ENCODE results near the gene MARK3. TPM values are rescaled to one million over a fixed set of nuclear protein-coding genes. Genes with fewer than 3 reads are reported as not detected.

The MARK3 gene
- total RNA-seq, 1 experiment from 2014 or later: 81.9 TPM

DNA sequence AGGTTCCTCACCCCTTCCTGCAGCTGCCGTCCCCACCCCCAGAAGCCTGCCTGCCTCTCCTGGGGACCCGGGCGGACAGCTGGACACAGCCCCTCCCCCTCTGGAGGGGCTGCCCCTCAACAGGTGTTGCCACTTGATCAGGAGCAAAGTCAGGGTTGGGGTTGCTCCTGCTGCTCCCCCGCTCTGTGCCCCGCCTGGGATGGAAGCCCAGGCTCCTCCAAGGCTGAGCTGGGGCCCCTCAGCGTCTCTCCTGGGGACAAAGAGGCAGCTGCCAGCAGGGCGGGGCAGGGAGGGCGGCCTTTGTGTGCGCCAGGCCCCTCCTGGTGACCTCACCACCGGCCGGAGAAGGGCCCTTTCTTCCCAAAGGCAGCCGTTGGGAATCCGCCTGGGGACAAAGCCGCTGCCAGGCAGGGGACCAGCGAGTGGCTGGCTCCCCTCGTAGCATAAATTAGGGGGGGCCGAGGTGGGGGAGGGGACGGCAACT is 157.4 kb downstream of the MARK3 start:
- H2AK5ac ChIP-seq (ENCODE audit: insufficient read length, low read length): no peak overlapping the region
- H3K27ac Mint-ChIP-seq: peak overlapping the region in 2 of 3 experiments; percentile 68 to 88; a peak in 3 of 7 replicates
- peak overlapping the region; percentile 16 for H3K4me2 ChIP-seq (ENCODE audit: insufficient read depth, insufficient read length, low read length)

More for the DNA sequence above, 157.4 kb downstream of the MARK3 start:
- H3K14ac ChIP-seq (ENCODE audit: insufficient read depth, low read length): peak overlapping the region; percentile 86
- H3K4me1 ChIP-seq (ENCODE audit: insufficient read depth, low read length): no peaks in the 10 kb centered on the region; the same call in 1 of the 2 replicates
- no peak overlapping the region for H4K5ac ChIP-seq (ENCODE audit: insufficient read length, low read depth, low read length)
- no peak overlapping the region for H3K27ac ChIP-seq (ENCODE audit: insufficient read length, low read depth, low read length)
- peaks cover 12 to 26% of the 10 kb centered on the region in 2 experiments for H3K4me1 Mint-ChIP-seq
- no peaks in the 10 kb centered on the region for H3K9me3 ChIP-seq (ENCODE audit: control insufficient read depth, low read depth, low read length)
- no peaks in the 10 kb centered on the region for H3K79me2 ChIP-seq (ENCODE audit: insufficient read depth, low read length)
- peak overlapping the region; percentile 63 for H4K91ac ChIP-seq (ENCODE audit: insufficient read length, low read depth, low read length)
- peak; percentile 94 for DNase-seq
- H3K23me2 ChIP-seq (ENCODE audit: insufficient read length, low read depth, low read length, poor library complexity, severe bottlenecking): peaks cover 4% of the 10 kb centered on the region
- peaks cover 11% of the 10 kb centered on the region for H3K27me3 Mint-ChIP-seq (ENCODE audit: low read depth)
- no peaks in the 10 kb centered on the region for H3K79me1 ChIP-seq (ENCODE audit: insufficient read depth, low read depth, low read length, poor library complexity, severe bottlenecking)
- H2AFZ ChIP-seq (ENCODE audit: low read length): no peak overlapping the region
- peak overlapping the region; percentile 5 for H2BK12ac ChIP-seq (ENCODE audit: insufficient read length, low read depth, low read length)
- H3K36me3 Mint-ChIP-seq (ENCODE audit: insufficient read depth in 1 of 3, low read depth in 3 of 3): no peaks in the 10 kb centered on the region
- no peak overlapping the region; the same call in 1 of the 2 replicates for H3K4ac ChIP-seq (ENCODE audit: low read depth, low read length)
- peak overlapping the region; percentile 0 for H3T11ph ChIP-seq (ENCODE audit: low read length)
- no peak overlapping the region for H2BK5ac ChIP-seq (ENCODE audit: insufficient read length, low read length)
- no peak overlapping the region for H4K8ac ChIP-seq (replicated peaks; ENCODE audit: insufficient read length, low read depth, low read length)
- no CpG with 5 or more reads among the region's 18 CpGs for WGBS (ENCODE audit: extremely low coverage, insufficient read length, low lambda C conversion rate)
- H3K27me3 ChIP-seq (ENCODE audit: insufficient read depth, low read length): no peaks in the 10 kb centered on the region
- peak overlapping the region in 1 of 2 experiments; percentile 32; a peak in 2 of 5 replicates for H3K4me3 Mint-ChIP-seq
- peak overlapping the region; percentile 40 for H3K18ac ChIP-seq (ENCODE audit: insufficient read length, low read depth, low read length)
- H3K56ac ChIP-seq (ENCODE audit: insufficient read length, low read depth, low read length): no peak overlapping the region
- H2BK20ac ChIP-seq (ENCODE audit: low read depth, low read length, poor library complexity, severe bottlenecking): no peak overlapping the region
- H4K20me1 ChIP-seq (ENCODE audit: control insufficient read depth, insufficient read depth, insufficient read length): no peaks in the 10 kb centered on the region
- peak; percentile 8; the same call in 1 of the 3 replicates for TF ChIP-seq CTCF (conservative IDR thresholded peaks at IDR 0.05)
- H2BK120ac ChIP-seq (ENCODE audit: low read depth, low read length, poor library complexity, severe bottlenecking): peak overlapping the region; percentile 3
- no peak overlapping the region for H3K23ac ChIP-seq (ENCODE audit: insufficient read length, low read depth, low read length)
- no peaks in the 10 kb centered on the region for H3K9me3 Mint-ChIP-seq
- H3K9ac ChIP-seq (ENCODE audit: extremely low read depth, insufficient read length, low read length): no peak overlapping the region
- no peak overlapping the region for H2BK15ac ChIP-seq (ENCODE audit: low read depth, low read length)

Data from H9 (cell line).